ENCODE data around the gene MAPK7.
A peak's percentile ranks its signal among the peaks of the same experiment; 100 is the strongest.

The MAPK7 gene

DNA sequence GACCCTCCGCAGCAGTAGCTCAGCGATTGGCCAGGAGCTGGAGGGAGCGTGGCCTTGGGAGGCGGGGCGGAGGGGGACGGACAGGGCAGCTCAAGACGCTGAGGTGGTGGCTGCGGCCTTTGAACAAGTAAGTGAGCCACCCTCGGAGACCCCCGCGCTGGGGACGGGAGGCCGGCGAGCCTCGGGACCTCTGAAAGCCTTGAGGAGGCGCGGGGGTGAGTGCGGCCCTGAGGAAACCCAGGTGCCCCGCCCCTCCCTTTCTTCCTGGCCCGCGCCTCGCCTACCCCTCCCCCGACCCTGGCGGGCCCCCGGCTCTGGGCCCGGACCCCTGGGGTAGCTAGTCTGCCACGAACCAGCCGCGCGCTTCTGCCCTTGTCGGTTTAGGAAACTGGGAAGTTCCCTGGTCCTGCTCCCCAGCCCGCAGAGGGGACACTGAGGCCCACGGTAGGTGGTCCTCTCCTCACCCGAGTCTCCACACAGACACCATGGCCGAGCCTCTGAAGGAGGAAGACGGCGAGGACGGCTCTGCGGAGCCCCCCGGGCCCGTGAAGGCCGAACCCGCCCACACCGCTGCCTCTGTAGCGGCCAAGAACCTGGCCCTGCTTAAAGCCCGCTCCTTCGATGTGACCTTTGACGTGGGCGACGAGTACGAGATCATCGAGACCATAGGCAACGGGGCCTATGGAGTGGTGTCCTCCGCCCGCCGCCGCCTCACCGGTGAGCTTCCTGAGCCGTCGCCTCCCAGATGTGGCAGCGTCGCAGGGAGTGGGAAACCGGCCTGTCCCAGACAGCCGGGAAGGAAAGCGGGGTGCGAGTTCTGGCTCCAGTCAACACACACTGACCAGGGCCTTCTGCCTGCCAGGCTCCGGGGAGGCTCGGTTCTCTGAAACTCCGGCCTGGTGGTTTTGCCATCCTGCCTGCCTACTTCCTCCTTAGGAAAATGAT is at the start of gene MAPK7:
Gene MAPK7 (plus strand): TSS at position 83 of the 945 bp plus-strand sequence. CDS start 403 bp downstream, at position 486.
- no peak for DNase-seq

- DNase-seq, result no peak
These were observed 49.2 kb upstream of the MAPK7 start for GRCh38 chr17:19329136-19329535.

GRCh38 chr17:19329839-19330238 is 48.5 kb upstream of the MAPK7 start:
- no peak for DNase-seq

GRCh38 chr17:19330271-19330670 is 48.0 kb upstream of the MAPK7 start:
- no peak for DNase-seq

GRCh38 chr17:19331134-19331533 is 47.2 kb upstream of the MAPK7 start:
- DNase-seq, result no peak

DNA sequence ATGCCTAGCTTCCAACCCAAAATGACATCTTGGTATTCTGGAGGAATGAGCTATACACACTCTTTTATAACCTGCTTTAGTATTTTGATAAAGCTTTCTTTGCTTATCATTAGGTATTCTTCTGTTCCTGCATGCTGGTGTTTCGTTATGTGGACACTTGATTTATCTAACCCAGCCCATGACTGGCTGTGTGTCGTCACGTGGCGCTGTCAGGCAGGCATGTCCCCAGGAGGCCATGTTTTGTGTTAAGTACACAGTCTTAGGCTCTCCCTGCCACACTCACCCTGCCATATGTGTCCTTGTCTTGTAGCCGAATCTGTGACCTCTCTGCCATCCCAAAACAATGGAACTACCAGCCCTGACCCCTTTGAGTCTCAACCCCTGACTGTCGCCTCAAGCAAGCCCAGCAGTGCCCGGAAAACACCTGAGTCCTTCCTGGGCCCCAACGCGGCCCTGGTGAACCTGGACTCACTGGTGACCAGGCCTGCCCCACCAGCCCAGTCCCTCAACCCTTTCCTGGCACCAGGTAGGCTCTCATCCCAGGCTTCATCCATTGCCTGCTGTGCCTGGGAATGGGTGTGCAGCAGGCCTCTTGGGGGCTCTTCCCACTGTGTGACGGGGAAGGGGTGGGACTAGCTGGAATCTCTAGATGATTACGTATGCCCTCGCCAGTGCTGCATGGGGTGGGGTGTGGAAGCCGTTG is 46.6 kb upstream of the MAPK7 start:
- no peak for DNase-seq

GRCh38 chr17:19332371-19333131 is 45.7 kb upstream of the MAPK7 start:
- DNase-seq, result no peak

DNA sequence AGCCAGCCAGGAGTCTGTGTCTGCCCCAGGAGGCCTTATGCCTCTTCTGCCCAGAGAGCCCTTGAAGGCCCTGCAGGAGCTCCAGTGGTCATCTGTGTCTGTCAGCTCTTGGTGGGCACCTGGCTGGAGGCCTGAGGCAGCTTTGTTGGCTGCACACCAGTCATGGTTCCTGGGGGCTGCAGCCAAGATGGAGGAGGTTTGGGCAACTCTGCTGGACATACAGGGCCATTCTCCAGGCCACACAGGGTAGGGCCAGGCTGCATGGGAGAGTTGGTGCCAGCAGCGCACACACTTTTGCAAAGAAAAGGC is 45.2 kb upstream of the MAPK7 start:
- no peak for DNase-seq

GRCh38 chr17:19333736-19334290 is 44.5 kb upstream of the MAPK7 start:
- DNase-seq, result no peak

- no peak for DNase-seq
These were observed 44.0 kb upstream of the MAPK7 start for GRCh38 chr17:19334331-19334730.

GRCh38 chr17:19335951-19336631 is 42.2 kb upstream of the MAPK7 start:
- no peak for DNase-seq

- DNase-seq, result peak in 35 of 58 donors; percentile 27 to 80 (median 55)
These were observed 41.2 kb upstream of the MAPK7 start for GRCh38 chr17:19336938-19337711.

DNA sequence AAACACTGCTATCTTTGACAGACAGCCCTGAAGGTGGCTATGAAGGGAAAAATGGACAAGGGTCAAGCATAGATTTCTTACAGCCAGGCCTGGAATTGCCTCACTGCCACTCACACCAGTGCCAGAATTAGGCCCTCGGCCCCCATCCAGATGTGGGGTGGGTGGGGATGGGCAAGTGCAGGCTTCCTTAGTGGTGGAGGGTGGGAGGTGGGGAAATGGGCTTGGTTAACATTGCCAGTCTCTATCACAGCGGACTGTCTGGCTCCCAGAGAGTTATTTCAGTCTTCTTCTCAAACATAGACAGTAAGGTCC is 40.6 kb upstream of the MAPK7 start:
- no peak for DNase-seq

GRCh38 chr17:19338031-19338990 is 40.0 kb upstream of the MAPK7 start:
- DNase-seq, result peak in 11 of 58 donors; percentile 27 to 51 (median 41)

GRCh38 chr17:19339341-19339815 is 38.9 kb upstream of the MAPK7 start:
- DNase-seq, result peak in 2 of 58 donors; percentile 17 to 60

DNA sequence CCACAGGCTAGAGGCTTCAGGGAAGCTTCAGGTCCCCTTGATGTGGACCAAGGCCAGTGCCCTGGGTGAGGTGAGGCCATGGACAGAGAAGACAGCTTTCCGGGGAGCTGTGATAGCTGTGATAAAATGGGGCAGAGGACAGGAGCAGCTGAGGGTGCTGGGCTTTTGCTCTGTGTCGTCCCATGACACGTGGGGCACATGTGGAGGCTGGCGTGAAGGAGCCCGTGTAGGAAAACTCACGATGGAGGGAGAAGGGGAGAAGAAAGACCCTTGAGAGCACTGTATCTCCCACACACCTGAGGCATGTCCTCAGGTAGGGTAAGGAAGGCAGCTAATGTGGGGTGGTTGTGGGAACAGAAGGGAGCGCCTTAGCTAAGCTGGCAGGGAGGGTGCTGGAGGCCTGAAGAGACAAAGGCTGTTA is 37.1 kb upstream of the MAPK7 start:
- DNase-seq, result no peak

DNA sequence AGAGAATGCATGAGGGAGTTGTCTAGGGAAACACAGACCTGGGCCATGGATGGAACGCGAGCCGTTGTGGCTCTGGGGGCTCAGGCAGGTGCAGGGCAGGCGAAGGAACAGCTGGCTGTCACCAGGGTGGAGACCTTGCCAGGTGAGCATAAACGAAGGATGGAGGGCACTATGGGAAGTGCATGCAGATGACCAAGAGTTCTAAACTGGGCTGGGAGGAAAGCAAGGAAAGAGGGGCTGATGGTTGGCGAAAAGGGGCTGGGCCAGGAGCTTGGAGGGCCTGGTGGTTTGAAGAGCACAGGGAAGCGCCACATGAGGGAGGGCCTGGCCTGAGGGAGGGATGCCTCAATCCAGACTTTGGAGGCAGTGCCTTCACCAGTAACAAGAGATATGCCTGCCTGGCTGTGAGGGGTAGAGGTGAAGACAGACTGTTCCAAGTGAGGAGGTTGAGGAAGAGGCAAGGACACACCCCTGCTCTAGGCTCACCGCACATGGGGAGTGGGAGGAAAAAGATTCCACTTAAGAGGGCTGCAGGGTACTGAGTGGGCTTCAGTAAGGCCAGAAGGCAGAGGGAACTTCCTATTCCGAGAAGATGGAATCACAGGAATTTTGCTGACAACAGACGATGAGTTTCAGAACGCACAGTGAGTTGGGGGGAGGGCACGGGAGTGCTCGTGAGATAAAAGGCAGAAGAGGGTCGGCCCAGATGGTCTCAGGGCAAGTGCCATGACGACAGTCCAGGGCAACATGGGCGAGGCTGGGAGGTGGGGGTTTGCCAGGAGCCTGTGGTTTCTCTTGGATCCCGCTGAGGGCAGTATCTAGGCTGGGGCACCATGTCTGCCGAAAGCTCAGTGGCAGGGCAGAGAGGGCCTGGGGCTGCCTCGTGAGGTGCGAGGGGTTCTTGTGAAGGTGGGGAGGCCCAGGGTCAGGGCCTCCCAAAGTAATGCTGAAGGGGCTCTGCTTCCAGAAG is 36.4 kb upstream of the MAPK7 start:
- no peak for DNase-seq

Measured in anterior cingulate cortex (tissue), 58 donors.